ENCODE data around the gene KRT39. TPM values are rescaled to one million over a fixed set of nuclear protein-coding genes. Genes with fewer than 3 reads are reported as not detected.

Gene KRT39
- total RNA-seq, 1 experiment from 2014 or later, result not detected

- DNase-seq (ENCODE audit: low read depth, low spot score) (no peak), ATAC-seq (no peak)
- H3K36me3 ChIP-seq (ENCODE audit: control insufficient read depth, insufficient read depth, low read length), result no peaks in the 10 kb centered on the region
- no peak for TF ChIP-seq REST (IDR thresholded peaks at IDR 0.05; ENCODE audit: insufficient read depth in 1 of 2, low read depth in 2 of 2, low read length in 1 of 2)
- TF ChIP-seq POLR2AphosphoS5 (IDR thresholded peaks at IDR 0.05; ENCODE audit: low read depth, low read length), result no peak
- no peaks in the 10 kb centered on the region; the same call in 1 of the 2 replicates for H3K27me3 ChIP-seq (ENCODE audit: control insufficient read depth, insufficient read depth, low read length)
- intact Hi-C loops (cut with micrococcal nuclease; ENCODE audit: unreplicated experiment), result no loop called here
- in situ Hi-C loops (cut with HindIII; ENCODE audit: low pct_unique_long_range_greater_than_20kb, low sequenced_read_pairs), result no loop called here
- H3K9me3 ChIP-seq (ENCODE audit: control insufficient read depth, insufficient read depth, low read depth, low read length), result no peaks in the 10 kb centered on the region
- H3K4me3 ChIP-seq (ENCODE audit: low read depth in 2 of 2, low read length in 2 of 2), result no peak overlapping the region
- no peaks in the 10 kb centered on the region for H3K4me1 ChIP-seq (ENCODE audit: control insufficient read depth, insufficient read depth, low read length)
- ChIA-PET POLR2A (no interaction called here), CTCF (interaction anchor here (0.7 kb wide), 2 partner anchors 10 to 204 kb away, joined by 4 to 7 read pairs; no protein-coding TSS in a partner anchor)
- no peak overlapping the region for H3K27ac ChIP-seq (ENCODE audit: low read length)
- no TSS peak for BruUV-seq (replicated peaks)
Measured at GRCh38 chr17:40960144-40960543, 6.6 kb downstream of the KRT39 start.

- no peak for TF ChIP-seq SIN3A (IDR thresholded peaks at IDR 0.05; ENCODE audit: borderline replicate concordance, insufficient read depth, low read depth, low read length)
- no peak for TF ChIP-seq REST (IDR thresholded peaks at IDR 0.05; ENCODE audit: insufficient read depth in 1 of 2, low read depth in 2 of 2, low read length in 1 of 2)
- no peak for TF ChIP-seq CTCF (IDR thresholded peaks at IDR 0.05)
- no peak for TF ChIP-seq POLR2AphosphoS5 (IDR thresholded peaks at IDR 0.05; ENCODE audit: low read depth, low read length)
- TF ChIP-seq TCF7L2 (IDR thresholded peaks at IDR 0.05; ENCODE audit: low read depth, low read length), result no peak
- Histone ChIP-seq H3K4me1 (ENCODE audit: control insufficient read depth, insufficient read depth, low read length) (no peaks in the 10 kb centered on the region), H3K27ac (ENCODE audit: low read length) (no peak overlapping the region), H3K9me3 (ENCODE audit: control insufficient read depth, insufficient read depth, low read depth, low read length) (no peaks in the 10 kb centered on the region), H3K4me3 (ENCODE audit: low read depth in 2 of 2, low read length in 2 of 2) (no peak overlapping the region), H3K27me3 (ENCODE audit: control insufficient read depth, insufficient read depth, low read length) (peaks cover 3% of the 10 kb centered on the region; the same call in 1 of the 2 replicates), H3K36me3 (ENCODE audit: control insufficient read depth, insufficient read depth, low read length) (no peaks in the 10 kb centered on the region)
- BruUV-seq (replicated peaks), result no TSS peak
- DNase-seq (ENCODE audit: low read depth, low spot score) (no peak), ATAC-seq (no peak)
- POLR2A ChIA-PET, result interaction anchor here (0.7 kb wide), 1 partner anchor 12 kb away, joined by 3 read pairs; no protein-coding TSS in a partner anchor
- in situ Hi-C loops (cut with HindIII; ENCODE audit: low pct_unique_long_range_greater_than_20kb, low sequenced_read_pairs) (no loop called here), intact Hi-C loops (cut with micrococcal nuclease; ENCODE audit: unreplicated experiment) (no loop called here)
- CTCF ChIA-PET, result interaction anchor here (0.6 kb wide), 1 partner anchor 30 kb away, joined by 5 read pairs; no protein-coding TSS in a partner anchor
Measured at GRCh38 chr17:40958086-40958953, 8.4 kb downstream of the KRT39 start.
